Testis (tissue), 3 donors: Measurements from ENCODE around the gene NCOA6. TPM values are rescaled to one million over a fixed set of nuclear protein-coding genes. Genes with fewer than 3 reads are reported as not detected.

Experiments
- DNase-seq: peaks from one replicate; pipeline ENCODE4 v3.0.0-alpha.2; 2019
- H3K27ac ChIP-seq, 2 donors: fragments of 200-600 bp; sonication (generic); one replicate each; pipeline ENCODE4 v1.5.1; 2019
- H3K27me3 ChIP-seq: fragments of 200-600 bp; sonication (generic); one replicate; pipeline ENCODE4 v1.5.1; 2019
- H3K36me3 ChIP-seq: fragments of 200-600 bp; sonication (generic); one replicate; pipeline ENCODE4 v1.5.1; 2017; ENCODE audit warnings: low read depth; ENCODE audit errors: missing control alignments
- H3K4me1 ChIP-seq: fragments of 200-600 bp; sonication (generic); one replicate; pipeline ENCODE4 v1.5.1; 2019
- H3K4me3 ChIP-seq, 2 donors: fragments of 200-600 bp; sonication (generic); one replicate each; pipeline ENCODE4 v1.5.1; 2017 to 2019
- H3K9me3 ChIP-seq: fragments of 200-600 bp; sonication (generic); one replicate; pipeline ENCODE4 v1.5.1; 2017
- CTCF ChIP-seq, 3 experiments: fragments of 450-650 bp in 2 of 3; fragments of 200-600 bp in 1 of 3; sonication (generic) in 1 of 3; IDR thresholded peaks; one replicate each; pipeline ENCODE4 v1.5.1; 2016 to 2019; ENCODE audit warnings: antibody characterized with exemption in 3 of 3, mild to moderate bottlenecking in 2 of 3, moderate library complexity in 1 of 3
- POLR2A ChIP-seq: fragments of 450-650 bp; IDR thresholded peaks from one replicate; pipeline ENCODE4 v1.6.1; 2017; ENCODE audit warnings: antibody characterized with exemption, mild to moderate bottlenecking, moderate library complexity
- WGBS, 2 donors: methylation state at CpG; one replicate each; pipeline ENCODE4 v1.1.5; 2018; 5-methylcytosine and 5-hydroxymethylcytosine counted together
- intact Hi-C: fragments of 100-400 bp; cut with DNase I; formaldehyde crosslinking; loops from one replicate; pipeline ENCODE4 v1.15.1; 2023; ENCODE audit warnings: low total_unique reads
- polyA plus RNA-seq: library from polyadenylated mRNA; stranded (reverse); fragments of 350-450 nt; fragmentation: Illumina TruSeq; extraction: RNeasy Lipid Tissue Mini Kit (QIAGEN cat#74804); gene quantifications from one replicate; pipeline ENCODE4 v1.2.3, GENCODE V29; 2014; ENCODE audit warnings: low read depth, low replicate concordance; ENCODE audit not compliant: insufficient read depth
- total RNA-seq, 2 donors: library from RNA; depleted of rRNA; stranded (reverse); fragments of >200 nt; gene quantifications; one replicate each; pipeline ENCODE4 v1.2.3, GENCODE V29; 2016

The NCOA6 gene
- total and polyA plus RNA-seq, 3 donors from 2014 or later = 45.2 to 54.4 (median 48.1) TPM

DNA sequence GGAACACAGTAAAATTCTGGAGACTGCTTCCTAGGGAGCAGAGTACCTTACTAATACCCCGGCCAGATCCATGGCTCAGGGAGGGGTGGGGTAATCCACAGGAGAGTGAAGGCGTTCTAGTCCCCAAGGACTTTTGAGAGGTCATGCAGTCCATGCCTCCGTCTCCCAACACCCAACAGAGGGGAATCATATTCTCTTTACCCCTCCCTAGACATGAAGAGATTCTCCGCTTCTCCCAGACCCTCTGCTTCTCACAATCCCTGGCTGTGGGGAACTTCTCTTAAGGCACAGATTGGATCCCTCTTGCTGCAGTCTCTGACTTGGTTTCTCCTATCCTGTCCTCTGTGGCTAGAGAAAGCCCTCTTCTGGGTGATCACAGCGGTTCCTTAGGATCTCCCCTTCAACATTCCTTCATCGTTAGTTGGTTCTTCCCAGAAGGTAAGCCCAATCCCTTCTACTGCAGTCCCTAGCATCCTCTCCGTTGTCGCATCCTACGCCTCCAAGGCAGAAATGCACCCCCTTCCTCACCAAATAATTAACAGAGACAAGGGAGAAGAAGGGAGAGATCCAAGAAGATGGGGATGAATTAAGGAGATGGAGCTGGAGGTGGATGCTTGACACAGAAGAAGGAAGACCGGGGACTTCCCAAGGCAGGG is 46.6 kb upstream of the NCOA6 start:
- peak overlapping the region; percentile 59 to 74 for H3K4me3 ChIP-seq
- H3K36me3 ChIP-seq = no peaks in the 10 kb centered on the region
- H3K9me3 ChIP-seq = no peaks in the 10 kb centered on the region
- whole genome bisulfite sequencing, 2 donors = 31 to 36% methylated on average over 10 of the region's 10 CpGs
- H3K4me1 ChIP-seq = peaks cover 19% of the 10 kb centered on the region
- TF ChIP-seq CTCF (IDR thresholded peaks at IDR 0.05) = no peak
- no peak for TF ChIP-seq POLR2A
- H3K27me3 ChIP-seq = no peaks in the 10 kb centered on the region
- H3K27ac ChIP-seq = peak overlapping the region in 1 of 2 donors; percentile 39
- DNase-seq = no peak
- intact Hi-C loops = loop anchor here (5.0 kb wide), 2 partner anchors 85 to 220 kb away; partner anchors contain the start of genes GSS, MYH7B and TRPC4AP

DNA sequence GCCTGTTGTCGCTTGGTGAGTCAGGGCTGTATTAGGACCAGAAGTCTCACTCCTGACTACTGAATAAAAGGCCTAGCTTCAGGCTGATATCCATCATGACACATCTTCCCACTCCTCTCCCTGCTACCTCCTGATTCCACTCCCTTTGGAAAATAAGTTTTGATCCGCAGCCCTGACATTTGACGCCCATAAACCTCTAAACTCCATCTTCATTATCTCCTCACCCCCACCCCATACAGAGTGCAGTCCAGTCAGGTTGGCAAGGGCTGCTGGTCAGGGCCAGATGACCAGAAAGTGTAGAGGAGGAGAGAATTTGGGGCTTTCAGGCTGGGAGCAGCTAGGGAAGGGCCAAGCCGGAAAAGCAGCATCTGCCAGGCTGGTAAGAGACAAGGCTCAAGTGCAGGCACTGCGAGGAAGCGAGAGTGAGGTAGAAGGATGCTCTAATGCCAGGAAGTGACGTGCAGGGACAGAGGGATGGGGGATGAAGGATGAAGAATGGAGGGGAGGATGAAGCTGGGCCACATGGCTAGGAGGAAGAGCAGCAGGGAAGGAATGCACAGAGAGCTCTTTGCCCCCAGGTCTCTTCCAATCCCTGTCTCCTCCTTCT is 46.0 kb upstream of the NCOA6 start:
- H3K9me3 ChIP-seq = no peaks in the 10 kb centered on the region
- no peaks in the 10 kb centered on the region for H3K27me3 ChIP-seq
- H3K36me3 ChIP-seq = no peaks in the 10 kb centered on the region
- H3K4me1 ChIP-seq = peaks cover 18% of the 10 kb centered on the region
- DNase-seq = no peak
- H3K4me3 ChIP-seq = no peak overlapping the region
- H3K27ac ChIP-seq = no peak overlapping the region
- intact Hi-C loops = loop anchor here (5.0 kb wide), 2 partner anchors 86 to 221 kb away; partner anchors contain the start of genes GSS, MYH7B and TRPC4AP
- no peak for TF ChIP-seq CTCF (IDR thresholded peaks at IDR 0.05)
- no peak for TF ChIP-seq POLR2A
- 92 to 95% methylated on average over 7 of the region's 7 CpGs for WGBS, 2 donors

DNA sequence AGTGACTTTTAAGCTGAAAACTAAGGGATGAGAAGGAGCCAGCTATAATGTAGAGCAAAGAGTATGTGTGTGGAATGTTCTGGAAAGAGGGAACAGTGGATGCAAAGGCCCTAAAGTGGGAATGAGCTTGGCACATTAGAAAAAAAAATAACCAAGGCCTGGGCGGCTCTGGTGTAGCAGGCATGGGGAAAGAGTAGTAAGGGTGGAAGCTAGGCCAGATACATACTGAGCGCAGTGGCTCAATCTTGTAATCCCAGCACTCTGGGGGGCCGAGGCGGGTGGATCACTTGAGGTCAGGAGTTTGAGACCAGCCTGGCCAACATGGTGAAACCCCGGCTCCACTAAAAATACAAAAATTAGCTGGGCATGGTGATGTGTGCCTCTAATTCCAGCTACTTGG is 38.8 kb upstream of the NCOA6 start:
- intact Hi-C loops = no loop called here
- Histone ChIP-seq H3K9me3 (no peaks in the 10 kb centered on the region), H3K27me3 (no peaks in the 10 kb centered on the region), H3K27ac (no peak overlapping the region), H3K4me1 (no peaks in the 10 kb centered on the region), H3K4me3 (no peak overlapping the region), H3K36me3 (no peaks in the 10 kb centered on the region)
- 86 to 94% methylated on average over 5 of the region's 5 CpGs for WGBS, 2 donors
- no peak for TF ChIP-seq POLR2A
- no peak for TF ChIP-seq CTCF (IDR thresholded peaks at IDR 0.05)
- no peak for DNase-seq

DNA sequence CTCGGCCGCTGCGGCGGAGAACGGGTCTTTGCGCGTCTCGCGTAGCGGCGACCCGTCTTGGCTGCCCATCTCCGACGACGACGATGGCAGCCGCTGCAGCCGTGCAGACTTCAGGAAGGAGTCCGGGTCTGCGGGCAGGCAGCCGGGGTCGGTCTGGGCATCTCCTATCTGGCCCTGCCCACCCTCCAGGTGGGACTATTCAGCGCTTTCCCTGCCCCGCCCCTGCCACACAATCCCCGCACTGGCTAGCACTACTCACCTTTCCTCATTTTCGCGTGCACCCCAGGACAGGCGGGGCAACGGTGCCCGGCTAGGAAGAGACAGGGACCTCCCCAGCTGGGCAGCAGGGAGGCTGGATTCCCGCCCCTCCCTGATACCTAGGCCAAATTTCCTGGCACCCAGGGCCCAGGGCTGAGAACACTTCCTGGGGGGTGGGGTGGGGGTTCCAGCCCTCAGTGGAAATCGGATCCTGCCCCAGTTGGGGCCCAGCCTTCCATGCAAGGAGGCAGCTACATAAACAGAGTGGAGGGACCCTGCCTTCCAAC is 38.0 kb upstream of the NCOA6 start:
- no peaks in the 10 kb centered on the region for H3K9me3 ChIP-seq
- TF ChIP-seq POLR2A = no peak
- TF ChIP-seq CTCF (IDR thresholded peaks at IDR 0.05) = no peak
- H3K36me3 ChIP-seq = no peaks in the 10 kb centered on the region
- no peaks in the 10 kb centered on the region for H3K27me3 ChIP-seq
- H3K27ac ChIP-seq = no peak overlapping the region
- peak overlapping the region in 1 of 2 donors; percentile 12 for H3K4me3 ChIP-seq
- DNase-seq = no peak
- WGBS, 2 donors = 51 to 58% methylated on average over 27 to 32 of the region's 32 CpGs
- intact Hi-C loops = no loop called here
- no peaks in the 10 kb centered on the region for H3K4me1 ChIP-seq
